Common myeloid progenitor, CD34-positive (primary cell): Measurements from ENCODE around the gene GFM1. TPM values are rescaled to one million over a fixed set of nuclear protein-coding genes. Genes with fewer than 3 reads are reported as not detected.

Experiments
- CTCF ChIA-PET: fragments of 350-600 bp; sonication (Branson Sonifier 250); formaldehyde crosslinking; loops from one replicate; lab custom pipeline; 2021; ENCODE audit warnings: antibody characterized with exemption; lab: Charles Lee
- POLR2A ChIA-PET: fragments of 350-600 bp; sonication (Branson Sonifier 250); formaldehyde crosslinking; loops from one replicate; lab custom pipeline; 2021; ENCODE audit warnings: antibody characterized with exemption; lab: Charles Lee
- DNase-seq, 3 donors: peaks; one replicate each; pipeline versions ENCODE4 v3.0.0 to v3.0.0-alpha.2; 2013
- H3K27ac ChIP-seq, 2 experiments: 1 replicate in 1 of 2; 2 replicates in 1 of 2; pipeline ENCODE4 v1.7.0; 2013; ENCODE audit warnings: inconsistent platforms in 2 of 2, low read length in 2 of 2, mild to moderate bottlenecking in 2 of 2, low read depth in 1 of 2, moderate library complexity in 1 of 2; ENCODE audit not compliant: severe bottlenecking in 2 of 2, insufficient read depth in 1 of 2, poor library complexity in 1 of 2
- H3K27me3 ChIP-seq, 5 experiments: replicated peaks in 2 of 5; 1 replicate in 3 of 5; 2 replicates in 2 of 5; pipeline versions ENCODE4 v1.6.1 to v1.7.0; 2013; ENCODE audit warnings: low read length in 4 of 5, mild to moderate bottlenecking in 2 of 5, moderate library complexity in 2 of 5, inconsistent platforms in 1 of 5; ENCODE audit not compliant: insufficient read depth in 5 of 5, control insufficient read depth in 4 of 5
- H3K36me3 ChIP-seq, 4 experiments: 1 replicate in 2 of 4; 2 replicates in 2 of 4; pipeline versions ENCODE4 v1.6.1 to v1.7.0; 2013; ENCODE audit warnings: low read length in 3 of 4, control low read depth in 1 of 4, mild to moderate bottlenecking in 1 of 4; ENCODE audit not compliant: control insufficient read depth in 4 of 4, insufficient read depth in 4 of 4
- H3K4me1 ChIP-seq, 4 experiments: 1 replicate in 3 of 4; 2 replicates in 1 of 4; pipeline versions ENCODE4 v1.6.1 to v1.7.1; 2013; ENCODE audit warnings: low read length in 3 of 4, mild to moderate bottlenecking in 3 of 4, control low read depth in 1 of 4, inconsistent platforms in 1 of 4, moderate library complexity in 1 of 4; ENCODE audit not compliant: control insufficient read depth in 4 of 4, insufficient read depth in 4 of 4; ENCODE audit errors: control extremely low read depth in 1 of 4
- H3K4me3 ChIP-seq, 7 experiments: 1 replicate in 4 of 7; 2 replicates in 3 of 7; pipeline versions ENCODE4 v1.5.1 to v1.7.0; 2013; ENCODE audit warnings: mild to moderate bottlenecking in 7 of 7, low read length in 6 of 7, moderate library complexity in 6 of 7, inconsistent platforms in 2 of 7, low read depth in 2 of 7, control low read depth in 1 of 7; ENCODE audit not compliant: insufficient read depth in 4 of 7, control insufficient read depth in 1 of 7; ENCODE audit errors: extremely low read depth in 1 of 7
- H3K9me3 ChIP-seq, 5 experiments: 1 replicate in 4 of 5; 2 replicates in 1 of 5; pipeline versions ENCODE4 v1.6.1 to v1.7.1; 2013; ENCODE audit warnings: low read length in 4 of 5, mild to moderate bottlenecking in 2 of 5, inconsistent platforms in 1 of 5, low read depth in 1 of 5, moderate library complexity in 1 of 5; ENCODE audit not compliant: control insufficient read depth in 4 of 5, insufficient read depth in 2 of 5; ENCODE audit errors: control extremely low read depth in 1 of 5
- WGBS: methylation state at CpG from one replicate; pipeline ENCODE4 v1.1.5; 2013; ENCODE audit not compliant: insufficient coverage; 5-methylcytosine and 5-hydroxymethylcytosine counted together
- polyA plus RNA-seq: library from polyadenylated mRNA; unstranded; fragments of 120-200 nt; gene quantifications from one replicate; pipeline ENCODE4 v1.2.1, GENCODE V29; 2013

Gene GFM1
- polyA plus RNA-seq = 29.5 TPM

DNA sequence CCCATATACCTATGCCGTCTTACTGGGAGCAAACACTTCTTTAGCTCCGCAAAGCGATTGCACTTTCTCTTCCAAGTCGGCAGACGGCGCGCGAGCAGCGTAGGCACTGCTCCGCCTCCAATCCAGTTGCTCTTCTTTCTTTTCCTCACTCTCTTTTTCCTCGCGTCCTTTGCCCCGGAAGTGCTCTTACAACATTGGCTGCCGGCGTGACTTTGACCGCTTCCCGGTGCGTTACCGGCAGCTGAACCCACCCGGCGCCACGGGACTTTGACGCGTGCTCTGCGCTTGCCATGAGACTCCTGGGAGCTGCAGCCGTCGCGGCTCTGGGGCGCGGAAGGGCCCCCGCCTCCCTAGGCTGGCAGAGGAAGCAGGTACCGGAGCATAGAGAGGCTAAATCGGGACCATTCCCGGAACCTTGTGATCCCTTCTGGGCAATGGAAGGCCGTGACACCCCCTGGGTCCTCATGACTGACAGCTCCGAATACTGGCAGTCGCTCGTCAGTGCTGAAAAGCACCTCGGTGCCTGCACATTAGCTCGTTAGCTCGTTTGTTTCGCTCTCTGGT lies at the start of gene GFM1:
GFM1 (plus strand) TSS at position 183 of the 564 bp plus-strand sequence; CDS start at position 291, 108 bp downstream.
- Histone ChIP-seq H3K4me1 (peaks cover 0 to 12% (median 7%) of the 10 kb centered on the region in 4 experiments), H3K9me3 (no peaks in the 10 kb centered on the region), H3K36me3 (peaks cover 0 to 25% (median 9%) of the 10 kb centered on the region in 4 experiments), H3K27ac (peak within 1 kb of the TSS; percentile 77 to 88), H3K27me3 (no peaks in the 10 kb centered on the region), H3K4me3 (peak within 1 kb of the TSS; percentile 50 to 99 (median 89))
- POLR2A ChIA-PET = interaction anchor here (0.7 to 1.7 kb wide), 3 partner anchors 15 to 1956 kb away, joined by 6 to 10 read pairs (median 7); partner anchors contain the start of gene MLF1
- CTCF ChIA-PET = interaction anchor here (0.8 to 4.3 kb wide), 20 partner anchors 10 to 616 kb away, joined by 3 to 51 read pairs (median 4); partner anchors contain the start of gene LXN
- 0% methylated on average over 32 of the region's 42 CpGs for WGBS
- peak; percentile 97 to 98 (median 97) for DNase-seq

DNA sequence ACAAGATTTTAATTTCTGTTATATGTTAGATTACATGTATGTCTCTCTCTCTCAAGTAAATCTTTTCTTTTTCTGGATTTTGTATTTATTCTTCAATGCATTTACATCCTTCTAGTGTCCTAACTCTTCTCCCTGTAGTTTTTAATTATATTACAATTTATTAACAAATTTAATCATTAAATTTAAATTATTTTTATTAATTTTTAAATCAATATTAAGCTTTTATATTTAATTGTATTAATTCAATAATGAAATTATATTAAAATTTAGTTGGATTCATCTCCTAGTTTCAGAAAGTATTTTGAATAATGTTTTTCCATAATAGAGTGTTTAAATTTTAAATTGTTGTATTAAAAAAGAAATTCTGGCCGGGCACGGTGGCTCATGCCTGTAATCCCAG lies 43.5 kb upstream of the GFM1 start:
- no peak overlapping the region for H3K27ac ChIP-seq
- ChIA-PET POLR2A (no interaction called here), CTCF (no interaction called here)
- no peak overlapping the region for H3K4me3 ChIP-seq
- WGBS = 100% methylated on average over 2 of the region's 2 CpGs
- no peak for DNase-seq
- no peaks in the 10 kb centered on the region for H3K27me3 ChIP-seq
- no peaks in the 10 kb centered on the region for H3K36me3 ChIP-seq
- H3K9me3 ChIP-seq = no peaks in the 10 kb centered on the region
- H3K4me1 ChIP-seq = no peaks in the 10 kb centered on the region

DNA sequence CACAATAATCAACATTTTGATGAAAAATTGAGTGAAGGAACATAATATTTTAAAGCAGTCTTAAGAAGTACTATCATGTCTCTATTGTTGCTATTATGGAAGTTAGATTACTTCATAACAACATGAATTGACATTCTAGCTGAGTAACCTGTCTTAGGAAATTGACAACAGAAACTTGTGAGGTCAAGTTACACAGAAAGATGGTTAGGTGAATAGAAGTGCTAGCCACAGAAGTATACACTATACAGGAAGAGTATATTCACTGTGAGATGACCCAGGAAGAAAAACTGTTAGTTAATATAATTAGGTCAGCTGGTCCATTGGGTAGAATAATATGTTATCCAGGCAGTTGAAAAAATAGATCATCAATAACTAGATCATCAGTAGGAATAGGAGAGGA lies 42.1 kb upstream of the GFM1 start:
- ChIA-PET CTCF (no interaction called here), POLR2A (no interaction called here)
- H3K36me3 ChIP-seq = no peaks in the 10 kb centered on the region
- H3K9me3 ChIP-seq = no peaks in the 10 kb centered on the region
- H3K4me1 ChIP-seq = no peaks in the 10 kb centered on the region
- H3K4me3 ChIP-seq = no peak overlapping the region
- no peak for DNase-seq
- no peak overlapping the region for H3K27ac ChIP-seq
- H3K27me3 ChIP-seq = no peaks in the 10 kb centered on the region

DNA sequence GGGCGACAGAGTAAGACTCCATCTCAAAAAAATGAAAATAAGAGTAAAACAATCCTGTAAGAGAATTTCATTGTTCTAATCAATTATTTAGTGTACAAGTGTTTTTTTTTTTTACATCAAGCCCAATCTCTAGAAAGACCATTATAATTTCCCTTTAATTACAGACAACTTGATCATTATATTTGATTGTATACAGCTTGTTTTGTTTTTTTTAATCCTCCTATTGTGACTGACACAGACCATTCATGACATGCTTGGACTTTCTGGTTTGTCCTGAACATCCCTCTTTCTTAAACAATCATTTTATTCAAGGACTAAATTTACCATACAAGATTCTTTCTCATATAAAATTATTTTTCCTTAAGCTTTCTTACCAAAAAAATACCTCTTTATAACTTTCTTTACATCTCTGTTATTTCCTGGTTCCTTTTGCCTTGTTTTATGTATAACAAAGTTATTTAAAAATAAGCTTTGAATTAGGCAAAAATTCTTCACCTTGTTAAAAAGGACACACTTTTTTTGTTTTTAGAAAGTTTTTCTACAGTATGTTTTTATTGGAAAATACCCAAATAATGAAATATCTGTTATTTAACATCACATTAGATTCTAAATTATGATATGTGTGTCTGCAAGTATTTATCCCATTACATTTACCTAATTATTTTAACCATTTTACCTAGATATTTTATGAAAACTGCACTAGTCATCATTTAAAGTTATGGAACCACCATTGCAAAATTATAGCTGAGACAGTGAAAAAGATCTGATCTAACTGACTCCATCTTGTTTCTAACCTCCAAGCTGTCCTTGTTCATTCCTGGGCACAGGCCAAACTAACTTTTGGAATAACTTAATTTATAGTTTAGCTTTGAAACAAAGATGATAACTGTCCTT lies 26.1 kb upstream of the GFM1 start:
- DNase-seq = no peak
- Histone ChIP-seq H3K4me1 (no peaks in the 10 kb centered on the region), H3K27me3 (no peaks in the 10 kb centered on the region), H3K36me3 (no peaks in the 10 kb centered on the region), H3K9me3 (peaks cover 0 to 14% (median 10%) of the 10 kb centered on the region in 5 experiments), H3K27ac (no peak overlapping the region), H3K4me3 (no peak overlapping the region)
- POLR2A ChIA-PET = no interaction called here
- WGBS = no CpG with 5 or more reads among the region's 1 CpG
- CTCF ChIA-PET = no interaction called here

DNA sequence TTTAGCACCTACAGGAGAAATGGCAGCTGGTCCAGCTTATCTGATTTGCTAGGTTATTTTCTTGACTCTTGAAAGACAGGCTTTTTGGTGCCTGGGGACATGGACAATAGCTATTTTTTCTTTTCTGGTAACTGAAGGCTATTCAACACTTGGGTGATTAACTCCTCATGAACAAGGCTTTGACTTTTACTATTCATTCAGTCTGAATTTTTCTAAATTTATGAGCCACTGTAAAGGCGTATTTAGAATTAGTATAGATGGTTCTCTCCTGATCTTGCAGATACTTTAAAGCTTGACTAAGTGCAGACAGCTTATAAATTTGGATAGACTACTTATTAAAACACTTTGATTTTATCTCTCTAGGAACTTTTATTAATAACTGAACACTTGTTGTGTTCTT lies 18.4 kb upstream of the GFM1 start:
- CTCF ChIA-PET = no interaction called here
- peaks cover 0 to 7% (median 4%) of the 10 kb centered on the region in 5 experiments for H3K9me3 ChIP-seq
- H3K27me3 ChIP-seq = peaks cover 0 to 2% (median 0%) of the 10 kb centered on the region in 5 experiments
- no CpG with 5 or more reads among the region's 1 CpG for WGBS
- H3K4me1 ChIP-seq = no peaks in the 10 kb centered on the region
- DNase-seq = no peak
- POLR2A ChIA-PET = no interaction called here
- no peak overlapping the region for H3K27ac ChIP-seq
- H3K4me3 ChIP-seq = no peak overlapping the region
- H3K36me3 ChIP-seq = no peaks in the 10 kb centered on the region

- POLR2A ChIA-PET = no interaction called here
- CTCF ChIA-PET = interaction anchor here (0.9 kb wide), 1 partner anchor 10 kb away, joined by 4 read pairs; no protein-coding TSS in a partner anchor
- Histone ChIP-seq H3K4me3 (no peak overlapping the region), H3K27me3 (no peaks in the 10 kb centered on the region), H3K4me1 (no peaks in the 10 kb centered on the region), H3K9me3 (no peaks in the 10 kb centered on the region), H3K36me3 (no peaks in the 10 kb centered on the region), H3K27ac (no peak overlapping the region)
- DNase-seq = no peak
Measured at GRCh38 chr3:158631981-158632380, 12.3 kb upstream of the GFM1 start.

DNA sequence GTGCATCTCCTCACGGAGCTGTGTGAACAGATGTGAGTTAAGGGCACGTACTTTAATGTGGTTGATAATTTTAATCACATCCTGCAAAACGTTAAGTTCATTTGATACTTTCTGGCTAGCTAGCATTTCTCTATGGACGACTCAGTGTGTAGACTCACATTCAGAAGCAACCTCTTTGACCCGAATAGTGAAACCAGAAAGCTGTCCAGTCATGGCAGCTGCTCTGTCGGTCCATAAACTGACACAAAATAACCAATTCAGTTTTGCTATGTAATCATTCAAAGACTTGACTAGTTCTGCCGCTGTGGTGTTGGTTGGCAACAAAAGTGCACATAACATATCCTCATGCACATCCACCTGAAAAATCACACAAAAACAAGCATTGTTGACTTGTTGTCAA lies 3.7 kb upstream of the GFM1 start:
- no peaks in the 10 kb centered on the region for H3K9me3 ChIP-seq
- no peak for DNase-seq
- POLR2A ChIA-PET = no interaction called here
- H3K4me3 ChIP-seq = no peak overlapping the region
- no peaks in the 10 kb centered on the region for H3K27me3 ChIP-seq
- 88% methylated on average over 7 of the region's 7 CpGs for WGBS
- no peak overlapping the region for H3K27ac ChIP-seq
- CTCF ChIA-PET = interaction anchor here (1.3 kb wide), 1 partner anchor 107 kb away, joined by 3 read pairs; no protein-coding TSS in a partner anchor
- no peaks in the 10 kb centered on the region for H3K36me3 ChIP-seq
- peaks cover 0 to 11% (median 5%) of the 10 kb centered on the region in 4 experiments for H3K4me1 ChIP-seq
